A549 (cell line): Measurements from ENCODE around the gene EDN2.

Experiments
- BCL3 ChIP-seq: fragments of >200 bp; sonication (Bioruptor Twin); formaldehyde crosslinking; IDR thresholded peaks from 3 replicates; pipeline ENCODE4 v1.6.1; 2016
- CEBPB ChIP-seq, 2 experiments: fragments of >200 bp in 1 of 2; sonication (Bioruptor Twin) in 1 of 2; formaldehyde crosslinking in 1 of 2; IDR thresholded peaks; 2 replicates each; pipeline ENCODE4 v1.6.1; 2012 to 2016
- CTCF ChIP-seq: fragments of >200 bp; sonication (Bioruptor Twin); formaldehyde crosslinking; IDR thresholded peaks from 3 replicates; pipeline ENCODE4 v1.5.1; 2016
- EP300 ChIP-seq, 2 experiments: fragments of >200 bp; sonication (Bioruptor Twin); formaldehyde crosslinking; IDR thresholded peaks; 2 replicates in 1 of 2; 3 replicates in 1 of 2; pipeline ENCODE4 v1.6.1; 2016 to 2017
- GATA3 ChIP-seq: IDR thresholded peaks from 2 replicates; pipeline ENCODE4 v1.6.1; 2012; ENCODE audit warnings: borderline replicate concordance
- HDAC2 ChIP-seq: fragments of 200-600 bp; sonication (generic); IDR thresholded peaks from 2 replicates; pipeline ENCODE4 v1.6.1; 2016
- NR3C1 ChIP-seq: fragments of >200 bp; sonication (Bioruptor Twin); formaldehyde crosslinking; IDR thresholded peaks from 3 replicates; pipeline ENCODE4 v1.6.1; 2017
- POLR2A ChIP-seq: IDR thresholded peaks from 2 replicates; pipeline ENCODE4 v1.6.1; 2012; ENCODE audit warnings: mild to moderate bottlenecking, low read length
- RAD21 ChIP-seq, 2 experiments: fragments of >200 bp in 1 of 2; sonication (Bioruptor Twin) in 1 of 2; formaldehyde crosslinking in 1 of 2; IDR thresholded peaks in 1 of 2; conservative IDR thresholded peaks in 1 of 2; 2 replicates in 1 of 2; 3 replicates in 1 of 2; pipeline ENCODE4 v1.6.1; 2012 to 2018; ENCODE audit warnings: inconsistent platforms in 1 of 2
- RARB ChIP-seq: fragments of 250-450 bp; sonication (Bioruptor Pico); IDR thresholded peaks from 2 replicates; pipeline ENCODE4 v1.8.0; 2021; ENCODE audit warnings: mild to moderate bottlenecking, moderate library complexity

GRCh38 chr1:41510531-41511238 is 26.2 kb upstream of the EDN2 start:
- TF ChIP-seq BCL3: no peak
- TF ChIP-seq CTCF: no peak
- TF ChIP-seq NR3C1: no peak
- TF ChIP-seq RARB (CRISPR knock-in tag): no peak
- no peak for TF ChIP-seq RAD21 (conservative IDR thresholded peaks at IDR 0.05 in 1 of 2, IDR thresholded peaks at IDR 0.05 in 1 of 2)
- no peak for TF ChIP-seq GATA3
- no peak for TF ChIP-seq EP300 (IDR thresholded peaks at IDR 0.05)
- no peak for TF ChIP-seq CEBPB (IDR thresholded peaks at IDR 0.05)
- TF ChIP-seq HDAC2: no peak
- no peak for TF ChIP-seq POLR2A
